Tibial artery (tissue), 4 donors: ENCODE measurements around the gene EPB41.
"Not testable (repeated sequence)": the region's sequence is repeated elsewhere in the genome, so short reads cannot be mapped to it uniquely, and the experiment has no call there.

Experiments used
- DNase-seq, 2 donors: peaks; one replicate each; pipeline ENCODE4 v3.0.0-alpha.2; 2019
- H3K27ac ChIP-seq, 2 donors: fragments of 200-600 bp; sonication (generic) in 1 of 2; 1 replicate in 1 of 2; 2 replicates in 1 of 2; pipeline ENCODE4 v1.5.1; 2018 to 2019; ENCODE audit warnings: mild to moderate bottlenecking in 1 of 2
- H3K27me3 ChIP-seq, 2 donors: fragments of 200-600 bp; sonication (generic) in 1 of 2; one replicate each; pipeline versions ENCODE4 v1.5.1 to v1.6.0; 2016 to 2019
- H3K36me3 ChIP-seq, 3 donors: fragments of 200-600 bp; sonication (generic) in 2 of 3; one replicate each; pipeline ENCODE4 v1.5.1; 2016 to 2019; ENCODE audit warnings: mild to moderate bottlenecking in 2 of 3
- H3K4me1 ChIP-seq, 4 donors: fragments of 200-600 bp; sonication (generic) in 2 of 4; 1 replicate in 3 of 4; 2 replicates in 1 of 4; pipeline ENCODE4 v1.5.1; 2016 to 2019
- H3K4me3 ChIP-seq, 2 donors: fragments of 200-600 bp; sonication (generic) in 1 of 2; 1 replicate in 1 of 2; 2 replicates in 1 of 2; pipeline ENCODE4 v1.5.1; 2018 to 2019; ENCODE audit warnings: mild to moderate bottlenecking in 2 of 2
- H3K9me3 ChIP-seq, 3 donors: fragments of 200-600 bp; sonication (generic) in 1 of 3; one replicate each; pipeline ENCODE4 v1.5.1; 2016 to 2019
- CTCF ChIP-seq, 2 experiments: fragments of 200-600 bp in 1 of 2; fragments of 450-650 bp in 1 of 2; IDR thresholded peaks; one replicate each; pipeline ENCODE4 v1.5.1; 2017 to 2019; ENCODE audit warnings: antibody characterized with exemption in 2 of 2, mild to moderate bottlenecking in 1 of 2, moderate library complexity in 1 of 2
- intact Hi-C: fragments of 100-400 bp; cut with DNase I; formaldehyde crosslinking; loops from one replicate; pipeline ENCODE4 v1.15.0; 2023; ENCODE audit warnings: low total_unique reads

The EPB41 gene

GRCh38 chr1:28935293-28935692, 20.9 kb downstream of the EPB41 start:
- H3K4me1 ChIP-seq, result no peaks in the 10 kb centered on the region
- TF ChIP-seq CTCF (IDR thresholded peaks at IDR 0.05), result no peak
- H3K36me3 ChIP-seq, result no peaks in the 10 kb centered on the region
- intact Hi-C loops, result no loop called here
- H3K4me3 ChIP-seq, result no peak overlapping the region
- no peaks in the 10 kb centered on the region for H3K27me3 ChIP-seq
- no peak overlapping the region for H3K27ac ChIP-seq
- H3K9me3 ChIP-seq, result no peaks in the 10 kb centered on the region
- no peak for DNase-seq

GRCh38 chr1:28936094-28936493, 21.7 kb downstream of the EPB41 start:
- no peak for TF ChIP-seq CTCF (IDR thresholded peaks at IDR 0.05)
- no peak for DNase-seq
- H3K27me3 ChIP-seq, result no peaks in the 10 kb centered on the region
- H3K4me3 ChIP-seq, result no peak overlapping the region
- intact Hi-C loops, result no loop called here
- no peaks in the 10 kb centered on the region for H3K9me3 ChIP-seq
- no peak overlapping the region for H3K27ac ChIP-seq
- H3K4me1 ChIP-seq, result no peaks in the 10 kb centered on the region
- H3K36me3 ChIP-seq, result no peaks in the 10 kb centered on the region

GRCh38 chr1:28936528-28936927, 22.2 kb downstream of the EPB41 start:
- Histone ChIP-seq H3K27ac (no peak overlapping the region), H3K36me3 (no peaks in the 10 kb centered on the region), H3K4me3 (no peak overlapping the region), H3K27me3 (no peaks in the 10 kb centered on the region), H3K9me3 (no peaks in the 10 kb centered on the region), H3K4me1 (no peaks in the 10 kb centered on the region)
- intact Hi-C loops, result no loop called here
- TF ChIP-seq CTCF (IDR thresholded peaks at IDR 0.05), result no peak
- no peak for DNase-seq

GRCh38 chr1:28943581-28943980, 29.2 kb downstream of the EPB41 start:
- H3K4me3 ChIP-seq, H3K4me1 ChIP-seq, H3K36me3 ChIP-seq, H3K27me3 ChIP-seq, H3K9me3 ChIP-seq, H3K27ac ChIP-seq, DNase-seq: not testable (repeated sequence)
- intact Hi-C loops, result loop anchor here (10.0 kb wide), 1 partner anchor 51 kb away; no protein-coding TSS in a partner anchor

- H3K27me3 ChIP-seq, result no peaks in the 10 kb centered on the region
- H3K36me3 ChIP-seq, result no peaks in the 10 kb centered on the region
- no peak overlapping the region for H3K4me3 ChIP-seq
- H3K27ac ChIP-seq, result no peak overlapping the region
- no peaks in the 10 kb centered on the region for H3K4me1 ChIP-seq
- H3K9me3 ChIP-seq, result no peaks in the 10 kb centered on the region
- intact Hi-C loops, result no loop called here
- TF ChIP-seq CTCF (IDR thresholded peaks at IDR 0.05), result no peak
- no peak for DNase-seq
These were observed 35.6 kb downstream of the EPB41 start for GRCh38 chr1:28950006-28950405.

- intact Hi-C loops, result no loop called here
- Histone ChIP-seq H3K27ac (no peak overlapping the region), H3K4me1 (no peaks in the 10 kb centered on the region), H3K9me3 (no peaks in the 10 kb centered on the region), H3K36me3 (no peaks in the 10 kb centered on the region), H3K27me3 (no peaks in the 10 kb centered on the region), H3K4me3 (no peak overlapping the region)
- no peak for TF ChIP-seq CTCF (IDR thresholded peaks at IDR 0.05)
- DNase-seq, result no peak
These were observed 36.1 kb downstream of the EPB41 start for GRCh38 chr1:28950449-28950848.
